Coronary artery (tissue), 2 donors: ENCODE data around the gene NLRP12.
"Not testable (repeated sequence)": the region's sequence is repeated elsewhere in the genome, so short reads cannot be mapped to it uniquely, and the experiment has no call there.

ENCODE experiments used
- DNase-seq: peaks from one replicate; pipeline ENCODE4 v3.0.0-alpha.2; 2017; ENCODE audit warnings: low spot score
- H3K27ac ChIP-seq, 2 donors: fragments of 200-600 bp; sonication (generic); one replicate each; pipeline ENCODE4 v1.5.1; 2016 to 2019
- H3K4me3 ChIP-seq: fragments of 200-600 bp; sonication (generic); 2 replicates; pipeline ENCODE4 v1.5.1; 2016; ENCODE audit warnings: mild to moderate bottlenecking, moderate library complexity
- CTCF ChIP-seq: fragments of 200-600 bp; sonication (generic); IDR thresholded peaks from one replicate; pipeline ENCODE4 v1.5.1; 2019; ENCODE audit warnings: antibody characterized with exemption

NLRP12 gene

DNA sequence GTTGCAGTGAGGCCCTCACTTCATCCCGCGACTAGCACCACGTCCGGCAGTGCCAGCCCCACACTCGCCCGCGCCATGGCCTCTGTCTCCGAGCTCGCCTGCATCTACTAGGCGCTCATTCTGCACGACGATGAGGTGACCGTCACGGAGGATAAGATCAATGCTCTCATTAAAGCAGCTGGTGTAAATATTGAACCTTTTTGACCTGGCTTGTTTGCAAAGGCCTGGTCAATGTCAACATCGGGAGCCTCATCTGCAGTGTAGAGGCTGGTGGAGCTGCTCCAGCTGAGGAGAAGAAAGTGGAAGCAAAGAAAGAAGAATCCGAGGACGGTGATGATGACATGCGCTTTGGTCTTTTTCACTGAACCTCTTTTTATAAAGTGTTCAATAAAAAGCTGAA is 48.6 kb downstream of the NLRP12 start:
- H3K4me3 ChIP-seq, result no peak overlapping the region
- DNase-seq, result no peak
- TF ChIP-seq CTCF, result no peak
- no peak overlapping the region for H3K27ac ChIP-seq

DNA sequence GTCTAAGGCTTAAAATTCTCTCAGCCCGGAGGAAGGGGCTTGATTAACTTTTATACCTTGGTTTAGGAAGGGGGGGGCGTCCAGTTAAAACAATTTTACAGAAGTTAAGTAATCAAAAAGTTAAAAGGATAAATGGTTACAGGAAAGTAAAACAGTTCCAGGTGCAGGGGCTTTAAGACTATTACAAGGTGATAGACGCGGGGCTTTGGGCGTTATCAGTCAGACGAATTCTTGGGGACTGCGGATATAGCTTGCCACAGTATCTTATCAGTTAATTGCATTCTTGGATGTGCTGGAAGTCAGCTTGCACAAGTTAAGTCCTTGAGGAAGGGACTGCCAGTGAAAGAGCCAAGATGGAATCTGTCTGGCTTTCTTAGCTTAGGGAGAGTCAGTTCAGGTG is 49.6 kb downstream of the NLRP12 start:
- H3K4me3 ChIP-seq, DNase-seq, H3K27ac ChIP-seq: not testable (repeated sequence)

DNA sequence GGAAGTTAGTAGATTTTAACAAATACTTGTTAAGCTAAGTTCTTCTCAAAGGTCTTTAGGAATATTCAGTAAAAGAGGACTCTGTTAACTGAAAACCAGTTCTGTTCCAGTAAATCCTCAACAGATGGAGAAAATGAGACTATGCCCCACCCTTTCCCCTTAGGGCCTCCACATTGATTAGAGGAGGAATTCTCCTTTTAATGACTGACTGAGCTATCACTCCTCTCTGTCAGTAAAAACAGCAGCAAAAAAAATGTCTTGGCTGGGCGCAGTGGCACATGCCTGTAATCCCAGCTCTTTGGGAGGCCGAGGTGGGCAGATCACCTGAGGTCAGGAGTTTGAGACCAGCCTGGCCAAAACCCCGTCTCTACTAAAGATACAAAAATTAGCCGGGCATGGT is 50.1 kb downstream of the NLRP12 start:
- TF ChIP-seq CTCF, result no peak
- DNase-seq, result no peak
- Histone ChIP-seq H3K4me3 (no peak overlapping the region), H3K27ac (no peak overlapping the region)

DNA sequence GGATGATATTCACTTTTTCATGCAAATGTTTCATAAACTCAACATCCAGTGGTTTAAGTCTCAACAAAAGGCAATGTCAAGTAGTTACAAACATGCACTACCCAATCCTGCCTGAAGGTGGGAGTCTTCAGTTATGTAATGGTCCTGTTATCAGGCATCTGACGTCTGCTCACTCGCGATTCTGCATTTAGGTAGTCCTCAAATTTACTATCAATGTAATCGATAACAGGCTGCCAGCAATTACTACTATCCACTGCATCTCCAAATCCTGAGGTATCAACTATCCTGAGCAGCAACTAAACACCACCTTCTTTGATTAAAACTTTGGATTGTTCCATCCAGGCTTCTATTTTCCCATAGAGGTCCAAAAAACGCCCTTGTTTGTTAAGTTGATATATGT is 51.2 kb downstream of the NLRP12 start:
- Histone ChIP-seq H3K27ac (no peak overlapping the region), H3K4me3 (no peak overlapping the region)
- TF ChIP-seq CTCF, result no peak
- no peak for DNase-seq

DNA sequence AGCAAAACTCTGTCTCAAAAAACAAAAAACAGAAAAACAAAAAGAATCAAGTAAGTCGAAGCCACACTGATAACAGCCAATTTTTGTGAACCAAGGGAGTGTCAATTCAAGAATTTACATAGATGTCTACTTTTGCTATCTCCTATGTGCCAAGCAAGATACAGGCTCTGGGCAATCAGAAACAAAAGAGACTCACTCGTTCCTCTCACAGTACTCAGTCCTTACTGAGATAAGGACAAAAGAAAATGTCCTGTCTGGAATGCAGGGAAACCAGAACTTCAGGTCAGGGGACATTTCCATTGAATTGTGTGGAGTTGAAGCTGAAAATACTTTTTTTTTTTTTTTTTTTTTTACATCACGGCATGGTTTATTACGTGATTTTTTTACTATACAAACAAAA is 53.0 kb downstream of the NLRP12 start:
- Histone ChIP-seq H3K4me3 (no peak overlapping the region), H3K27ac (no peak overlapping the region)
- no peak for TF ChIP-seq CTCF
- DNase-seq, result no peak

GRCh38 chr19:53769696-53770309 is 54.3 kb downstream of the NLRP12 start:
- H3K27ac ChIP-seq, H3K4me3 ChIP-seq, DNase-seq: not testable (repeated sequence)

DNA sequence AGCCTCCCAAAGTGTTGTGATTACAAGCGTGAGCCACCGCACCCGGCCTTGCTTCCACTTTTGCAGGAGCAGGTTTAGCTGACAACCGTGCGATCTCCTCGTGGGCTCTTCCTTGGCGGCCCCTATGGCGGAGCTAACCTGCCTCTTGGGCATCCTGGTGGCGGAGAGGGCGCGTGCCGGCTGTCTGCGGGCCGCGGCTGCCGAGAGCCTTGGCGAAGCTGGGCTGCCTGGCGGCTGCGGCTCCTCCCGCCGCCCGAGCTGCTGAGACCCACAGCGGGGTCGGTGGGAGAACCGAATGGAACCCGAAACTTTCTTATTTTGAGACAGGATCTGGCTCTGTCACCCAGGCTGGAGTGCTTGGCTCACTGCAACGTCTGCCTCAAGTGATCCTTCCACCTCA is 55.7 kb downstream of the NLRP12 start:
- no peak for TF ChIP-seq CTCF
- H3K4me3 ChIP-seq, result no peak overlapping the region
- H3K27ac ChIP-seq, result no peak overlapping the region
- DNase-seq, result no peak

GRCh38 chr19:53758991-53759390 is 65.1 kb downstream of the NLRP12 start:
- H3K27ac ChIP-seq, H3K4me3 ChIP-seq, DNase-seq: not testable (repeated sequence)
